ENCODE results near the gene IVL. TPM values are rescaled to one million over a fixed set of nuclear protein-coding genes. Genes with fewer than 3 reads are reported as not detected.
A peak's percentile ranks its signal among the peaks of the same experiment; 100 is the strongest.

Gene IVL
- total RNA-seq, 2 experiments from 2014 or later = not detected

- H3K9me3 ChIP-seq (ENCODE audit: control insufficient read depth in 1 of 2, insufficient read depth in 1 of 2, low read length in 2 of 2) = peaks cover 0 to 21% of the 10 kb centered on the region in 2 experiments
- peaks cover 62% of the 10 kb centered on the region for H3K27me3 Mint-ChIP-seq
- no peak overlapping the region for H3K27ac Mint-ChIP-seq
- POLR2A ChIA-PET = no interaction called here
- H3K4me1 ChIP-seq (ENCODE audit: insufficient read depth, low read length) = no peaks in the 10 kb centered on the region
- CTCF ChIA-PET = no interaction called here
- H3K36me3 Mint-ChIP-seq (ENCODE audit: low read depth) = no peaks in the 10 kb centered on the region
- H3K4me3 Mint-ChIP-seq = no peak overlapping the region
- no peaks in the 10 kb centered on the region for H3K9me3 Mint-ChIP-seq
- ATAC-seq (ENCODE audit: poor library complexity) (no peak), DNase-seq (no peak)
- intact Hi-C loops (cut with DNase I, micrococcal nuclease) = no loop called here
- no peak overlapping the region for H3K4me3 ChIP-seq (ENCODE audit: low read length)
- no peaks in the 10 kb centered on the region for H3K36me3 ChIP-seq (ENCODE audit: insufficient read depth, low read length)
- peaks cover 5 to 22% of the 10 kb centered on the region in 2 experiments for H3K27me3 ChIP-seq (ENCODE audit: control insufficient read depth in 1 of 2, insufficient read depth in 2 of 2, low read length in 2 of 2)
- no peak overlapping the region for H3K27ac ChIP-seq (ENCODE audit: low read depth in 1 of 2, low read length in 2 of 2)
- H3K4me1 Mint-ChIP-seq (ENCODE audit: low read depth) = no peaks in the 10 kb centered on the region
- TF ChIP-seq, protein P1, sequence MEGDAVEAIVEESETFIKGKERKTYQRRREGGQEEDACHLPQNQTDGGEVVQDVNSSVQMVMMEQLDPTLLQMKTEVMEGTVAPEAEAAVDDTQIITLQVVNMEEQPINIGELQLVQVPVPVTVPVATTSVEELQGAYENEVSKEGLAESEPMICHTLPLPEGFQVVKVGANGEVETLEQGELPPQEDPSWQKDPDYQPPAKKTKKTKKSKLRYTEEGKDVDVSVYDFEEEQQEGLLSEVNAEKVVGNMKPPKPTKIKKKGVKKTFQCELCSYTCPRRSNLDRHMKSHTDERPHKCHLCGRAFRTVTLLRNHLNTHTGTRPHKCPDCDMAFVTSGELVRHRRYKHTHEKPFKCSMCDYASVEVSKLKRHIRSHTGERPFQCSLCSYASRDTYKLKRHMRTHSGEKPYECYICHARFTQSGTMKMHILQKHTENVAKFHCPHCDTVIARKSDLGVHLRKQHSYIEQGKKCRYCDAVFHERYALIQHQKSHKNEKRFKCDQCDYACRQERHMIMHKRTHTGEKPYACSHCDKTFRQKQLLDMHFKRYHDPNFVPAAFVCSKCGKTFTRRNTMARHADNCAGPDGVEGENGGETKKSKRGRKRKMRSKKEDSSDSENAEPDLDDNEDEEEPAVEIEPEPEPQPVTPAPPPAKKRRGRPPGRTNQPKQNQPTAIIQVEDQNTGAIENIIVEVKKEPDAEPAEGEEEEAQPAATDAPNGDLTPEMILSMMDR (IDR thresholded peaks at IDR 0.05) = no peak
These were observed 860 bp downstream of the IVL start for GRCh38 chr1:152909206-152909605.

DNA sequence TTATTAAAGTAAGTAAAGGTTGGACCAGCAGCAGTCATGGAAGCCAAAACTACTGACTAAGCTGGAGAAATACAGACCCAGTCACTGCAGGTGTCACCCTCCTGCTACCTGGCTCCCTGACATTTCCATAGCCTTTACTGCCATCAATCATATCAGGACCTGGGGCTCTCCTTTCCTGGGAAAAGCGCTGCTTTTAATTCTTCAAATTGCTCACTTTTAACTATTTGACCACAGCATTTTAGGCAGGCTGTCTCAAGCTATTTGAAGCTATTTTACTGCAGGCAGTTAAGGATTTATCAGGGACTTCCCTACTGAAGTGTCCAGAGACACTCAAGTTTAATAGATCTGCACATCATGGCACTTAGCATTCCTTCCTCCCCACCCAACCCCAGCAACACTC is 4.1 kb downstream of the IVL start:
- TF ChIP-seq, protein P1 (IDR thresholded peaks at IDR 0.05) = no peak
- Histone ChIP-seq H3K27ac (ENCODE audit: low read depth in 1 of 2, low read length in 2 of 2) (no peak overlapping the region), H3K4me3 (ENCODE audit: low read length) (no peak overlapping the region), H3K4me1 (ENCODE audit: insufficient read depth, low read length) (no peaks in the 10 kb centered on the region), H3K27me3 (ENCODE audit: control insufficient read depth in 1 of 2, insufficient read depth in 2 of 2, low read length in 2 of 2) (peaks cover 6 to 22% of the 10 kb centered on the region in 2 experiments), H3K9me3 (ENCODE audit: control insufficient read depth in 1 of 2, insufficient read depth in 1 of 2, low read length in 2 of 2) (peaks cover 0 to 21% of the 10 kb centered on the region in 2 experiments), H3K36me3 (ENCODE audit: insufficient read depth, low read length) (no peaks in the 10 kb centered on the region)
- intact Hi-C loops (cut with DNase I, micrococcal nuclease) = no loop called here
- no peak for ATAC-seq (ENCODE audit: poor library complexity)
- Mint-ChIP-seq H3K4me3 (no peak overlapping the region), H3K27me3 (peaks cover 55% of the 10 kb centered on the region), H3K36me3 (ENCODE audit: low read depth) (no peaks in the 10 kb centered on the region), H3K9me3 (no peaks in the 10 kb centered on the region), H3K27ac (no peak overlapping the region), H3K4me1 (ENCODE audit: low read depth) (no peaks in the 10 kb centered on the region)
- CTCF ChIA-PET = no interaction called here
- no peak for DNase-seq
- POLR2A ChIA-PET = no interaction called here

DNA sequence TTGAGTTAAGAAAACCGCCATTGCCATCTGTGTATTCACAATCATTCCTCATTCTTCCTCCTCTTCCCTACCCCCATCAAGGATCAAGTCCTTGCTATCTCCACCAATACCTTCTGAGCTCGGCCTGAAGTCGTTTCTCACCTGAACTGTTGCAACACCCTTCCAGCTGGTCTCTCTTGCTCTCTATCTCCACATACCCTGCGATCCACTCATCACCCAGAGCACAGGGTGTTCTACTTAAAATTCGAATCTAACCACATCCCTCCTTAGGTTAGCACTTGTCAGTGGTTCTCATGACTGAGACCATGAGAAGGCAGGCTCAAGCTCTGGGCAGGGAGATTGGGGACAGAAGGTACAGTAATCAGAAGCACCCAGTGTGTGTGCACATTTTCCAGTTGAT is 4.6 kb downstream of the IVL start:
- intact Hi-C loops (cut with DNase I, micrococcal nuclease) = no loop called here
- Mint-ChIP-seq H3K27me3 (peaks cover 54% of the 10 kb centered on the region), H3K4me1 (ENCODE audit: low read depth) (no peaks in the 10 kb centered on the region), H3K4me3 (no peak overlapping the region), H3K27ac (no peak overlapping the region), H3K36me3 (ENCODE audit: low read depth) (no peaks in the 10 kb centered on the region), H3K9me3 (no peaks in the 10 kb centered on the region)
- POLR2A ChIA-PET = no interaction called here
- H3K27ac ChIP-seq (ENCODE audit: low read depth in 1 of 2, low read length in 2 of 2) = no peak overlapping the region
- no peaks in the 10 kb centered on the region for H3K4me1 ChIP-seq (ENCODE audit: insufficient read depth, low read length)
- CTCF ChIA-PET = no interaction called here
- H3K27me3 ChIP-seq (ENCODE audit: control insufficient read depth in 1 of 2, insufficient read depth in 2 of 2, low read length in 2 of 2) = peaks cover 10 to 22% of the 10 kb centered on the region in 2 experiments
- DNase-seq (peak in 1 of 14 experiments; percentile 22), ATAC-seq (ENCODE audit: poor library complexity) (no peak)
- TF ChIP-seq, protein P1 (IDR thresholded peaks at IDR 0.05) = no peak
- no peaks in the 10 kb centered on the region for H3K36me3 ChIP-seq (ENCODE audit: insufficient read depth, low read length)
- H3K4me3 ChIP-seq (ENCODE audit: low read length) = no peak overlapping the region
- H3K9me3 ChIP-seq (ENCODE audit: control insufficient read depth in 1 of 2, insufficient read depth in 1 of 2, low read length in 2 of 2) = peaks cover 0 to 21% of the 10 kb centered on the region in 2 experiments
